ENCODE results near the gene MARCHF6. TPM values are rescaled to one million over a fixed set of nuclear protein-coding genes. Genes with fewer than 3 reads are reported as not detected.
A peak's percentile ranks its signal among the peaks of the same experiment; 100 is the strongest.

MARCHF6 gene
- total and polyA plus RNA-seq, 2 of the 8 experiments (the other 6 are each of a cell fraction or from before 2014, with no cell fraction given), result 93.1 to 118 TPM

GRCh38 chr5:10339058-10339811 lies 14.3 kb upstream of the MARCHF6 start:
- Histone ChIP-seq H3K4me1 (replicated peaks in 1 of 4; ENCODE audit: control insufficient read depth in 3 of 4, insufficient read depth in 4 of 4, low read length in 3 of 4) (peaks cover 0 to 14% (median 5%) of the 10 kb centered on the region in 4 experiments; a peak in 4 of 7 replicates), H3K79me1 (ENCODE audit: low read depth, low read length) (no peaks in the 10 kb centered on the region), H3K79me2 (ENCODE audit: control insufficient read depth in 1 of 2, insufficient read depth in 2 of 2, low read length in 2 of 2) (no peaks in the 10 kb centered on the region), H4K20me1 (replicated peaks in 1 of 2; ENCODE audit: control insufficient read depth in 1 of 2, insufficient read depth in 2 of 2, low read length in 2 of 2) (no peaks in the 10 kb centered on the region), H3K23ac (ENCODE audit: insufficient read length) (no peak overlapping the region), H2BK20ac (ENCODE audit: low read length) (no peak overlapping the region), H3K4me2 (ENCODE audit: insufficient read depth in 1 of 2, low read depth in 2 of 2, low read length in 2 of 2) (peak overlapping the region in 1 of 2 experiments; percentile 23; a peak in 1 of 4 replicates), H3K9ac (replicated peaks in 1 of 4; ENCODE audit: extremely low read depth in 1 of 4, low read depth in 3 of 4, low read length in 3 of 4) (no peak overlapping the region), H3K4ac (replicated peaks; ENCODE audit: insufficient read length, low read depth, low read length) (no peak overlapping the region), H4K91ac (replicated peaks; ENCODE audit: insufficient read length, low read length) (peak overlapping the region; percentile 1), H4K5ac (ENCODE audit: insufficient read length, low read depth, low read length) (no peak overlapping the region), H2BK15ac (ENCODE audit: low read length) (no peak overlapping the region), H3K56ac (replicated peaks; ENCODE audit: insufficient read length, low read depth, low read length) (no peak overlapping the region), H3K23me2 (ENCODE audit: low read depth, low read length) (no peaks in the 10 kb centered on the region), H3K14ac (ENCODE audit: insufficient read length) (no peak overlapping the region), H3K27ac (ENCODE audit: low read depth, low read length) (no peak overlapping the region), H3K9me3 (ENCODE audit: insufficient read depth in 2 of 2, low read depth in 1 of 2, low read length in 1 of 2) (no peaks in the 10 kb centered on the region), H3K27me3 (replicated peaks in 1 of 4; ENCODE audit: control insufficient read depth in 3 of 4, extremely low read depth in 1 of 4, insufficient read depth in 3 of 4, low read length in 3 of 4) (peaks cover 7 to 10% (median 8%) of the 10 kb centered on the region in 4 experiments), H2BK120ac (replicated peaks; ENCODE audit: low read depth, low read length) (no peak overlapping the region), H2BK5ac (ENCODE audit: low read depth, low read length) (no peak overlapping the region; the same call in 1 of the 2 replicates), H3K18ac (ENCODE audit: extremely low read depth, low read length) (no peak overlapping the region), H2BK12ac (ENCODE audit: low read depth, low read length) (no peak overlapping the region; the same call in 1 of the 2 replicates), H3K4me3 (ENCODE audit: extremely low read depth in 1 of 4, insufficient read depth in 2 of 4, low read depth in 3 of 4, low read length in 4 of 4) (no peak overlapping the region), H4K8ac (ENCODE audit: extremely low read depth, insufficient read depth, low read length) (no peak overlapping the region), H2AFZ (ENCODE audit: low read length) (peak overlapping the region; percentile 60), H2AK5ac (ENCODE audit: low read depth, low read length) (no peak overlapping the region), H3K36me3 (ENCODE audit: control insufficient read depth in 2 of 4, insufficient read depth in 4 of 4, low read length in 3 of 4) (no peaks in the 10 kb centered on the region)
- no peak for FAIRE-seq
- 76% methylated on average over 18 of the region's 19 CpGs; no CpG with 5 or more reads in 1 of the 2 experiments for WGBS, 2 experiments (ENCODE audit: extremely low coverage in 1 of 2, insufficient coverage in 1 of 2, insufficient read length in 1 of 2, insufficient replicate concordance in 2 of 2, low coverage in 1 of 2, low lambda C conversion rate in 2 of 2, missing lambda C conversion rate in 1 of 2)
- POLR2A ChIA-PET (ENCODE audit: partially characterized antibody), result interaction anchor here (1.2 kb wide), 1 partner anchor 14 kb away, joined by 10 read pairs; the partner anchor contains the start of gene MARCHF6
- CTCF ChIA-PET (ENCODE audit: partially characterized antibody), result interaction anchor here (1.3 to 1.7 kb wide), 2 partner anchors 18 to 55 kb away, joined by 4 read pairs; no protein-coding TSS in a partner anchor
- no peak for DNase-seq (ENCODE audit: low read depth in 1 of 2, low spot score in 2 of 2)
- TF ChIP-seq POLR2A (IDR thresholded peaks at IDR 0.05; ENCODE audit: control extremely low read depth in 1 of 2, low read depth in 2 of 2, low read length in 2 of 2) (no peak), CHD2 (IDR thresholded peaks at IDR 0.05; ENCODE audit: low read length) (no peak), KDM5A (IDR thresholded peaks at IDR 0.05; ENCODE audit: low read length) (no peak)

All from H1 (cell line).